GM21723 (cell line): ENCODE data around the gene ZNF264.
"Not testable (repeated sequence)": the region's sequence is repeated elsewhere in the genome, so short reads cannot be mapped to it uniquely, and the experiment has no call there.

Experiments used
- ATAC-seq: cut with Tn5 transposase; IDR thresholded peaks from one replicate; pipeline ENCODE4 v1.9.1; 2021; ENCODE audit warnings: mild to moderate bottlenecking, moderate library complexity; ENCODE audit not compliant: unreplicated experiment

ZNF264 gene

DNA sequence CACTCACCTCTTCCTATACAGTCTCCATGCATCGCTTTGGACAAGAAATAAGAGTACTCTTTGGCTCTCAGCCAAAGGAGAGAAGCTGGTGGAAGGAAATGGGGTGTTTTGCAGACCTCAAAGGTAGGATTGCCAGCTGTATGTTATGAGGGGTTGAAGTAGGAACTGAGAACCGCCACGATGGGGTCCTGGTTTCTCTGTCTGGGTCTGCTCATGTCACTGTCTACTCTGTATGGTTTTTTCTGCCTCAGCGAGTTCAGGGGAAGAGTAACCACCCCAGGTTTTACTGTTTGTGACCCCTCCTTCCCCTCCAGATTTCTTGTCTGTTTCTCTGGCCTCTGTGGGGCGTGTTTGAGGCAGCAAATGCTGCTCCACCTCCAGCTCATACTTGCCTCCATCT lies 53.2 kb downstream of the ZNF264 start:
- no peak for ATAC-seq

DNA sequence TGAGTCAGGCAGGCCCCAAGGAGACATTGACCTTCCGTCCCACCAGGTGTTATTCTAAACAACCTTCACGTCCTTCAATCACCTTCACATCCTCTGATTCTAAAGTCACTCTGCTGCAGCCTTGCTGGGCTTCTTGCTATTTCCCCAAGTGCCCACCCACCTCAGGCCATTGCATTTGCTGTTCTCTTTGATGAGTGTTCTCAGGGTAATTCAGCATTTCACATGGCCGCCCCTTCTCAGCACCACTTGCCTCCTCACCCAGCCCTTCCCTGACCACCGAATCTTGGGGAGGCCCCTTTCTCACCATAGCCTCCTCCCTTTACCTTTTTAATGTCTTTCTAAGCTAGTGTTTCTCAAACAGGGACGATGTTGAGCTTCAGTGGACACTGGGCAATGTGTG lies 53.8 kb downstream of the ZNF264 start:
- no peak for ATAC-seq

GRCh38 chr19:57245959-57246358 lies 54.7 kb downstream of the ZNF264 start:
- no peak for ATAC-seq

DNA sequence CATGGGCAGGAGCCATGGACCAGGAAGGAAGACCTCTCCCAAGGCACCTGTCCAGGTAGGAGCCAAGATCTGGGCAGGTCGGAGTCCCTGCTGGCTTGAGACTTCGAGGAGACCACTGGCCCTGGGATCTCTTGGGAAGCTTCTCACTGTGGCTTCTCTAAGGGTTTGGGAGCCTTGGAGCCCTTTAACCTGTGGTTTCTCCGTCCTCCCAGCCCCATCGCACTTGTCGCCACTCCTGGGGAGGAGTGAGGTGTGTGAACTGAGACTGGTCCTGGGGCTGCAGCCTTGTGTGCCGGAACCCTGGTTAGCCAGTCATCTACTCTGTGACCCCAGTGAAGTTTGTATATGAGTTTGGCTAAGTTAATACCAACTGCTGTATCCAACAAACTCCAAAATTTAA lies 57.3 kb downstream of the ZNF264 start:
- ATAC-seq: no peak

DNA sequence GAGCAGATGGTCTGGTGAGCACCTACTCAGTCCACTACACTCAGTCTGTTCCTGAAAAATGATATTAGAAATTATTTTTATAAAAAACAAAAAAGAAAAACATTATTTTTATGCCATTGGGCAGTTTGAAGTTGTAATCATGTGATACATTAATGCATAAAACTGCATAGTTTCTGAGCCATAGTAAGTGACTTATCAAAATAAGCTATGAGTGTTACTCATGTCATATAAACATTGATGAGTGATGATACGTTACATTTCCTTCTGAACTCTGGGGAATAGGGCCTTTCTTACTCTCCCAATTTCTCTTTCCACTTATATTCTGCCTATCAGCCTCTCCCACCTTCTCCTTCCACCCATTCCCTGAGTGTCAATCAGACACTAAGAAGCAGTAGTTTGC lies 58.0 kb downstream of the ZNF264 start:
- ATAC-seq: no peak

DNA sequence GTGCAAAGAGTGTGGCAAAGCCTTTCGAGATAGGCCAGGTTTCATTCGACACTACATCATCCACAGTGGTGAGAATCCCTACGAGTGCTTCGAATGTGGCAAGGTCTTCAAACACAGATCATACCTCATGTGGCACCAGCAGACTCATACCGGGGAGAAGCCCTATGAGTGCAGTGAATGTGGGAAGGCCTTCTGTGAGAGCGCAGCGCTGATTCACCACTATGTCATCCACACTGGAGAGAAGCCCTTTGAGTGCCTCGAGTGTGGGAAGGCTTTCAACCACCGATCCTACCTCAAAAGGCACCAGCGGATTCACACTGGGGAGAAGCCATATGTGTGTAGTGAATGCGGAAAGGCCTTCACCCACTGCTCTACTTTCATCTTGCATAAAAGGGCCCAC lies 62.5 kb downstream of the ZNF264 start:
- ATAC-seq: not testable (repeated sequence)

DNA sequence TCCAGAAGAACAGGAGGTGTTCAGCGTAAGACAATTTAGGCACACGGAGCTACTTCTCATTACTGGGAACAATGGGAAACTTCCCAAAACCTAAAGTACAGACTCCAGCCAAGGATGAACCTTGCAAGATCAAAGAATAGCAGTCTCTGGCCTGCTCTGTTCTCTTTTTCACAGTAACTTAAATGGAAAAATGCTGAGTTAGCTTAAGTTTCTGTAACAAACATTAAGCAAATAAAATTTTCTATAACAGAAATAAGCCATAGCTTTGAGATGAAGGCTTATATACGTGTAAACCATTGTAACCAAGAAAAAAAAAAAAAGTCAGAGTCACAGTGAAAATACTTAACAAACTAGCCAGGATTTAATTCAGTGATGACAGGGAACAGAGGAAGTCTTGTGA lies 70.7 kb downstream of the ZNF264 start:
- no peak for ATAC-seq

DNA sequence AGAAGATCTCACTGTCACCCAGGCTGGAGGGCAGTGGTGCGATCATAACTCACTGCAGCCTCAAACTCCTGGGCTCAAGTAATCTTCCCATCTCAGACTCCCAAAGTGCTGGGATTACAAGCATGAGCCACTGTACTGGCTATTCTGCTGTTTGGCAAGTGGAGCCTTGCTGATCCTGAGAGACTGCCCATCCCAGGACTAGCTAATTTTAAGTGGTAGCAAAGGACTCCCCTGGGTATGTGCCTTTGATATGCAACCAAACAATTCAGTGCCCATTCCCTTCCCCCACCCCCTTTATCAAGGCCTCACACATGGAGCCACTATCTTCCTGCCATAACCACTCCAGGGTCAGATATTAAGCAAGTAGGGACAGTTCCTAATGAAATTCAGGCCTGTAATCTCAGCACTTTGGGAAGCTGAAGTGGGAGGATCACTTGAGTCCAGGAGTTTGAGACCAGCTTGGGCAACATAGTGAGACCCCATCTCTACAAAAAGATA lies 72.0 kb downstream of the ZNF264 start:
- ATAC-seq: no peak

- ATAC-seq: no peak
Measured at GRCh38 chr19:57267291-57267690, 76.0 kb downstream of the ZNF264 start.

- no peak for ATAC-seq
Measured at GRCh38 chr19:57269515-57270250, 78.4 kb downstream of the ZNF264 start.

GRCh38 chr19:57271280-57271679 lies 80.0 kb downstream of the ZNF264 start:
- no peak for ATAC-seq
